Right lobe of liver (tissue), 6 donors: ENCODE results near the gene AP1M2. TPM values are rescaled to one million over a fixed set of nuclear protein-coding genes. Genes with fewer than 3 reads are reported as not detected.
"Not testable (repeated sequence)": the region's sequence is repeated elsewhere in the genome, so short reads cannot be mapped to it uniquely, and the experiment has no call there.

ENCODE experiments used
- ATAC-seq, 4 donors: fragments of 200-7000 bp; cut with Tn5 transposase; one replicate each; pipeline ENCODE4 v1.9.1; 2020; ENCODE audit warnings: mild to moderate bottlenecking in 4 of 4, moderate library complexity in 4 of 4
- DNase-seq, 3 donors: peaks; one replicate each; pipeline ENCODE4 v3.0.0-alpha.2; 2020
- H3K27ac ChIP-seq, 3 donors: fragments of 200-600 bp; one replicate each; pipeline ENCODE4 v1.8.0; 2022
- H3K27me3 ChIP-seq, 2 donors: fragments of 200-600 bp; one replicate each; pipeline ENCODE4 v1.8.0; 2022
- H3K36me3 ChIP-seq, 4 donors: fragments of 200-600 bp; sonication (generic) in 1 of 4; one replicate each; pipeline versions ENCODE4 v1.5.1 to v1.8.0; 2017 to 2022; ENCODE audit warnings: control low read depth in 1 of 4
- H3K4me1 ChIP-seq, 4 donors: fragments of 200-600 bp; sonication (generic) in 1 of 4; one replicate each; pipeline versions ENCODE4 v1.5.1 to v1.8.0; 2017 to 2022; ENCODE audit warnings: control low read depth in 1 of 4
- H3K4me3 ChIP-seq, 3 donors: fragments of 200-600 bp; one replicate each; pipeline ENCODE4 v1.8.0; 2022
- H3K9me3 ChIP-seq, 4 donors: fragments of 200-600 bp; sonication (generic) in 1 of 4; one replicate each; pipeline versions ENCODE4 v1.5.1 to v1.8.0; 2017 to 2022; ENCODE audit warnings: control low read depth in 1 of 4
- CTCF ChIP-seq, 4 donors: fragments of 200-600 bp in 3 of 4; fragments of 450-650 bp in 1 of 4; IDR thresholded peaks; one replicate each; pipeline versions ENCODE4 v1.5.1 to v1.8.0; 2016 to 2022; ENCODE audit warnings: antibody characterized with exemption in 4 of 4, mild to moderate bottlenecking in 2 of 4
- POLR2A ChIP-seq: fragments of 450-650 bp; IDR thresholded peaks from one replicate; pipeline ENCODE4 v1.6.1; 2017; ENCODE audit warnings: antibody characterized with exemption, mild to moderate bottlenecking
- WGBS: methylation state at CpG from one replicate; pipeline ENCODE4 v1.1.6; 2018; ENCODE audit warnings: low coverage, low lambda C conversion rate; ENCODE audit not compliant: insufficient coverage; ENCODE audit errors: missing lambda C conversion rate; 5-methylcytosine and 5-hydroxymethylcytosine counted together
- intact Hi-C, 2 donors: fragments of 100-400 bp; cut with DNase I; formaldehyde crosslinking; loops; one replicate each; pipeline versions ENCODE4 v1.11.2 to v1.14.1; 2022
- microRNA counts: library from miRNA; unstranded; fragments of <30 nt; microRNA quantifications from one replicate; lab custom pipeline; 2016
- microRNA-seq, 2 donors: library from miRNA; unstranded; fragments of <30 nt; microRNA quantifications; one replicate each; pipeline ENCODE4, GENCODE V29; 2019 to 2020
- small RNA-seq, 2 experiments: library from RNA; depleted of rRNA; stranded (forward); fragments of <200 nt; gene quantifications; one replicate each; pipeline ENCODE3, GENCODE V24; 2016
- total RNA-seq, 6 experiments: library from RNA; depleted of rRNA in 2 of 6; stranded (reverse); fragments of >200 nt in 2 of 6; fragmentation: NEBNext Ultra II Directional in 3 of 6; extraction: Animal tissue kit (Norgen Biotek cat#: 25700) in 3 of 6; gene quantifications; one replicate each; pipeline versions ENCODE4 v1.1.0 to v1.2.4, GENCODE V29; 2016 to 2023
- donor health status: DM: no; HTN: yes; CAD: no.
- donor health status: DM: no; HTN: no; CAD: no.
- donor health status: DM: no; HTN: no; CAD: no.
- donor health status: DM: no; HTN: yes; CAD: no.
- donor health status: DM: no; HTN: yes; CAD: no.

AP1M2 gene
- total RNA-seq, 6 experiments from 2014 or later: 0.35 to 2.5 (median 0.75) TPM

DNA sequence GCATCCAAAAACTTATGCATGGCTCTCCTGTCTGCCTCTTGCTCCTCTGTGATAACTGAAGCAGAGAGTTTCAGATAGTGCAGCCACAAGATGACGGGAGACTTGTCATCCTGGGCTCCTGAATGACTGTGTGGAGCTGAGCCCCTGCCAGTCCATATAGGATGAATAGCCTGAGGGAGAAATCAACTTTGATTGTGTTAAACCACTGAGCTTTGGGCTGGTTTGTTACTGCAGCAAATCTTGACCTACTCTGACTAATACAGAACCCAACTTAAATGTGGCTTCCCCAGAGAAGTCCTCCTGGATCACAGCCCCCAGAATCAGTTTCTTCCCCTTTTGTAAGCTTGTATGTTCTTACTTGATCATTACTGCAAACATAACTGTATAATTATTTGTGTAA lies 54.7 kb downstream of the AP1M2 start:
- no peak for ATAC-seq
- no peaks in the 10 kb centered on the region for H3K9me3 ChIP-seq
- TF ChIP-seq CTCF (IDR thresholded peaks at IDR 0.05) (no peak), POLR2A (no peak)
- intact Hi-C loops: no loop called here
- no peak overlapping the region for H3K27ac ChIP-seq
- no peaks in the 10 kb centered on the region for H3K4me1 ChIP-seq
- H3K36me3 ChIP-seq: no peaks in the 10 kb centered on the region
- no peak for DNase-seq
- H3K27me3 ChIP-seq: no peaks in the 10 kb centered on the region
- no peak overlapping the region for H3K4me3 ChIP-seq
- WGBS: 100% methylated on average over 1 of the region's 1 CpG

DNA sequence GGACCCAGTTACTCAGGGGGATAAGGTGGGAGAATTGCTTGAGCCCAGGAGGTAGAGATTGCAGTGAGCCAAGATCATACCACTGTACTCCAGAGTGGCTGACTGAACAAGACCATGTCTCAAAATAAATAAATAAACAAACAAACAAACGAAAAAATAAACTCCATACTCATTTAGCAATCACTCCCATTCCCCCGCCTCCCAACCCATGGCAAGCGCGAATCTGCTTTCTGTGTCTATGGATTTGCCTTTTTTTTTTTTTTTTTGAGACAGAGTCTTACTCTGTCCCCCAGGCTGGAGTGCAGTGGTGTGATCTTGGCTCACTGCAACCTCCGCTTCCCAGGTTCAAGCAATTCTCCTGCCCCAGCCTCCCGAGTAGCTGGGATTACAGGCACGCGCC lies 60.2 kb downstream of the AP1M2 start:
- ATAC-seq, DNase-seq: not testable (repeated sequence)

DNA sequence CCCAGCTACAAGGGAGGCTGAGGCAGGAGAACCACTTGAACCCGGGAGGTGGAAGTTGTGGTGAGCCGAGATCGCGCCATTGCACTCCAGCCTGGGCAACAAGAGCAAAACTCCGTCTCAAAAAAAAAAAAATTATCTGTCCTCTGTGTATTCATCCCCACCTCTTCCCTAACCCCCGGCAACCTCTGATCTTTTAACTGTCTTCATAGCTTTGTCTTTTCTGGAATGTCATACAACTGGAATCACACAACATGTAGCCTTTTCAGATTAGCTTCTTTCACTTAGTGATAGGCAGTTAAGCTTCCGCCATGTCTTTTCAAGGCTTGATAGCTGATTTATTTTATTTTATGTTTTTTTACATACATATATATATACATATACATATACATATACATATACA lies 61.5 kb downstream of the AP1M2 start:
- no peak overlapping the region for H3K4me3 ChIP-seq
- no peaks in the 10 kb centered on the region for H3K9me3 ChIP-seq
- H3K4me1 ChIP-seq: no peaks in the 10 kb centered on the region
- DNase-seq (no peak), ATAC-seq (no peak)
- no peaks in the 10 kb centered on the region for H3K36me3 ChIP-seq
- WGBS: 81% methylated on average over 6 of the region's 7 CpGs
- no peaks in the 10 kb centered on the region for H3K27me3 ChIP-seq
- intact Hi-C loops: no loop called here
- TF ChIP-seq POLR2A (no peak), CTCF (IDR thresholded peaks at IDR 0.05) (no peak)
- H3K27ac ChIP-seq: no peak overlapping the region

More for the DNA sequence above, 60.2 kb downstream of the AP1M2 start:
- H3K27me3 ChIP-seq, H3K27ac ChIP-seq, H3K36me3 ChIP-seq, H3K9me3 ChIP-seq, intact Hi-C loops, H3K4me1 ChIP-seq, H3K4me3 ChIP-seq: not testable (repeated sequence)
- WGBS: 78% methylated on average over 5 of the region's 8 CpGs

- 85% methylated on average over 3 of the region's 3 CpGs for WGBS
- ATAC-seq (peak in 1 of 4 donors; percentile 22), DNase-seq (no peak)
- H3K27ac ChIP-seq: no peak overlapping the region
- H3K36me3 ChIP-seq: no peaks in the 10 kb centered on the region
- H3K4me3 ChIP-seq: no peak overlapping the region
- no peaks in the 10 kb centered on the region for H3K9me3 ChIP-seq
- H3K27me3 ChIP-seq: no peaks in the 10 kb centered on the region
- intact Hi-C loops: no loop called here
- no peak for TF ChIP-seq POLR2A
- no peak for TF ChIP-seq CTCF (IDR thresholded peaks at IDR 0.05)
- no peaks in the 10 kb centered on the region for H3K4me1 ChIP-seq
Observed at GRCh38 chr19:10523135-10523636, 63.9 kb downstream of the AP1M2 start.

MicroRNAs within 50 kb of the gene (microRNA counts, 767-probe panel; counts per million panel counts)
- microRNA hsa-miR-1238 (lab: Ali Mortazavi, UCI): 237 counts per million

Small RNA genes within 50 kb of the gene (microRNA-seq; reads per million reads assigned to microRNA genes)
- gene MIR1238: 0 reads per million in 2 donors

Small RNA genes within 50 kb of the gene (small RNA-seq; reads per million reads assigned to genes)
- 0 reads per million in 2 experiments for gene MIR1238
- gene RNU7-140P: 0 reads per million in 2 experiments

Other genes with a start within 250 kb of the AP1M2 start
- 10 to 100 TPM; 11.4 to 35.5 (median 22.4) TPM for gene ICAM3, start 247.7 kb downstream of the AP1M2 start, total RNA-seq
- 100 to 1,000 TPM in 1 of 6 experiments, 10 to 100 TPM in 5; 63.9 to 106 (median 72.9) TPM for gene TYK2, start 206.7 kb downstream of the AP1M2 start, total RNA-seq
- gene CDC37, start 183.8 kb downstream of the AP1M2 start, total RNA-seq: 10 to 100 TPM; 39.6 to 74.9 (median 50.1) TPM
- 1 to 10 TPM; 1.2 to 5.8 (median 2.7) TPM for gene PDE4A, start 166.8 kb downstream of the AP1M2 start, total RNA-seq
- 10 to 100 TPM; 36.7 to 60.7 (median 41.2) TPM for gene KEAP1, start 84.0 kb downstream of the AP1M2 start, total RNA-seq
- under 1 TPM in 5 of 6 experiments, not detected in 1; 0.20 to 0.43 (median 0.35) TPM for gene S1PR5, start 69.9 kb downstream of the AP1M2 start, total RNA-seq
- gene ATG4D, start 43.4 kb downstream of the AP1M2 start, total RNA-seq: 10 to 100 TPM in 4 of 6 experiments, 1 to 10 TPM in 2; 8.1 to 19.7 (median 11.8) TPM
- gene KRI1, start 21.3 kb downstream of the AP1M2 start, total RNA-seq: 1 to 10 TPM; 5.8 to 9.6 (median 8.5) TPM
- gene CDKN2D, start 18.3 kb downstream of the AP1M2 start, total RNA-seq: 1 to 10 TPM in 4 of 6 experiments, under 1 TPM in 2; 0.97 to 2.8 (median 2.0) TPM
- gene SLC44A2, start 38.2 kb upstream of the AP1M2 start, total RNA-seq: 10 to 100 TPM; 11.7 to 18.5 (median 15.6) TPM
- 10 to 100 TPM; 40.0 to 82.3 (median 54.8) TPM for gene ILF3, start 67.0 kb upstream of the AP1M2 start, total RNA-seq
- gene QTRT1, start 114.1 kb upstream of the AP1M2 start, total RNA-seq: 10 to 100 TPM; 19.0 to 30.2 (median 26.8) TPM
- gene DNM2, start 130.8 kb upstream of the AP1M2 start, total RNA-seq: 10 to 100 TPM; 54.0 to 86.9 (median 68.3) TPM
- gene TMED1, start 248.9 kb upstream of the AP1M2 start, total RNA-seq: 10 to 100 TPM; 19.1 to 24.1 (median 21.7) TPM